ENCODE data around the gene ZMYM3.

DNA sequence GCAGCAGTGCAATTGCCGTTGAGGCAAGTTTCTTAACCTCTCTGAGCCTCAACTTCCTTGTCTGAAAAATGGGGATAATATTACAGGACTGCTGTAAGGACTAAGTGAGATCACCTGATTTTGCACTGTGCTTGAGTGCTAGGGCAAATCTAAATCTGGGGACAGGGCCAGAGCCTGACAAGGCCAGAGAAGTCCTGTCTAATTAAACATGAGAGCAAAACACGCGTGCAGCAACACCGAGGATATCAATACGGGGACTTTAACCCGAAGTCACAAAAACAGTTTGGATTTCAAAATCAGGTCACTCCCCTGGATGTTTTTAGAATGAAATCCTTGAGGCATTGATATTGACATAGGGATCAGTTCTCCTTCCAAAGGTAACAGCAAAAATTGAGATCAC, 36.6 kb downstream of the ZMYM3 start:
- TF ChIP-seq TCF12 (IDR thresholded peaks at IDR 0.05; ENCODE audit: low read depth) (no peak), TAF1 (IDR thresholded peaks at IDR 0.05; ENCODE audit: low read depth) (no peak), RAD21 (IDR thresholded peaks at IDR 0.05; ENCODE audit: low read depth) (no peak), EP300 (IDR thresholded peaks at IDR 0.05; ENCODE audit: borderline replicate concordance) (no peak), REST (IDR thresholded peaks at IDR 0.05; ENCODE audit: low read depth) (no peak), NFIC (IDR thresholded peaks at IDR 0.05) (no peak), CREB1 (IDR thresholded peaks at IDR 0.05; ENCODE audit: low read depth) (no peak), CEBPB (IDR thresholded peaks at IDR 0.05) (no peak)
- TF ChIP-seq, protein P1, sequence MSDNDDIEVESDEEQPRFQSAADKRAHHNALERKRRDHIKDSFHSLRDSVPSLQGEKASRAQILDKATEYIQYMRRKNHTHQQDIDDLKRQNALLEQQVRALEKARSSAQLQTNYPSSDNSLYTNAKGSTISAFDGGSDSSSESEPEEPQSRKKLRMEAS (IDR thresholded peaks at IDR 0.05): no peak
